NCI-H1092 (cell line): Measurements from ENCODE around the gene NOL6.
"Not testable (repeated sequence)": the region's sequence is repeated elsewhere in the genome, so short reads cannot be mapped to it uniquely, and the experiment has no call there.

Experiments used
- DNase-seq: peaks from one replicate; lab custom pipeline; 2025; lab: John Stamatoyannopoulos, UW

The NOL6 gene

GRCh38 chr9:33431420-33431819 lies 42.3 kb downstream of the NOL6 start:
- DNase-seq = no peak

- no peak for DNase-seq
These were observed 42.8 kb downstream of the NOL6 start for GRCh38 chr9:33430942-33431341.

GRCh38 chr9:33429256-33429985 lies 44.3 kb downstream of the NOL6 start:
- DNase-seq = no peak

GRCh38 chr9:33426843-33427293 lies 46.9 kb downstream of the NOL6 start:
- DNase-seq = no peak

- DNase-seq = no peak
These were observed 48.6 kb downstream of the NOL6 start for GRCh38 chr9:33425128-33425533.

GRCh38 chr9:33424492-33424891 lies 49.2 kb downstream of the NOL6 start:
- DNase-seq = not testable (repeated sequence)

GRCh38 chr9:33424043-33424442 lies 49.7 kb downstream of the NOL6 start:
- not testable (repeated sequence) for DNase-seq

GRCh38 chr9:33419708-33420303 lies 53.9 kb downstream of the NOL6 start:
- no peak for DNase-seq

- DNase-seq = no peak
These were observed 55.6 kb downstream of the NOL6 start for GRCh38 chr9:33418090-33418489.

GRCh38 chr9:33416996-33417395 lies 56.7 kb downstream of the NOL6 start:
- no peak for DNase-seq

GRCh38 chr9:33415501-33416038 lies 58.2 kb downstream of the NOL6 start:
- peak; percentile 25 for DNase-seq

GRCh38 chr9:33414889-33415500 lies 58.7 kb downstream of the NOL6 start:
- DNase-seq = no peak

GRCh38 chr9:33414268-33414667 lies 59.5 kb downstream of the NOL6 start:
- no peak for DNase-seq
